Neural progenitor cell (in vitro differentiated cells): Measurements from ENCODE around the gene METRNL. TPM values are rescaled to one million over a fixed set of nuclear protein-coding genes. Genes with fewer than 3 reads are reported as not detected.
A peak's percentile ranks its signal among the peaks of the same experiment; 100 is the strongest.

Experiments used
- DNase-seq: peaks from one replicate; pipeline ENCODE4 v3.0.0-alpha.2; 2016; ENCODE audit warnings: low spot score
- H2AFZ ChIP-seq: fragments of 200-600 bp; sonication (generic); replicated peaks from 2 replicates; pipeline ENCODE4 v1.6.1; 2016; ENCODE audit warnings: antibody characterized with exemption
- H3F3A ChIP-seq: fragments of 200-600 bp; sonication (generic); 2 replicates; pipeline ENCODE4 v1.6.1; 2016; ENCODE audit warnings: antibody characterized with exemption, low read depth
- H3K27ac ChIP-seq: fragments of 200-600 bp; sonication (generic); 2 replicates; pipeline ENCODE4 v1.5.1; 2016; ENCODE audit warnings: mild to moderate bottlenecking
- H3K27me3 ChIP-seq: fragments of 200-600 bp; sonication (generic); 2 replicates; pipeline ENCODE4 v1.6.1; 2016; ENCODE audit warnings: mild to moderate bottlenecking, moderate library complexity
- H3K36me3 ChIP-seq: fragments of 200-600 bp; sonication (generic); 2 replicates; pipeline ENCODE4 v1.5.1; 2016
- H3K4me1 ChIP-seq: fragments of 200-600 bp; sonication (generic); 2 replicates; pipeline ENCODE4 v1.6.1; 2016; ENCODE audit warnings: mixed run types
- H3K4me2 ChIP-seq: fragments of 200-600 bp; sonication (generic); 2 replicates; pipeline ENCODE4 v1.6.1; 2016
- H3K4me3 ChIP-seq: fragments of 200-600 bp; sonication (generic); 2 replicates; pipeline ENCODE4 v1.5.1; 2016
- H3K79me2 ChIP-seq: fragments of 200-600 bp; sonication (generic); 2 replicates; pipeline ENCODE4 v1.6.1; 2016; ENCODE audit warnings: low read depth
- H3K9ac ChIP-seq: fragments of 200-600 bp; sonication (generic); 2 replicates; pipeline ENCODE4 v1.6.1; 2016
- H3K9me3 ChIP-seq: fragments of 200-600 bp; sonication (generic); 2 replicates; pipeline ENCODE4 v1.5.1; 2016; ENCODE audit warnings: low read depth
- H4K20me1 ChIP-seq: fragments of 200-600 bp; sonication (generic); 2 replicates; pipeline ENCODE4 v1.6.1; 2016; ENCODE audit warnings: low read depth
- H3K27ac Mint-ChIP-seq: 3 replicates; pipeline ENCODE4 v1.8.0; 2021; ENCODE audit warnings: mixed read lengths
- H3K27me3 Mint-ChIP-seq: 2 replicates; pipeline ENCODE4 v1.8.0; 2022; ENCODE audit warnings: low read depth, mild to moderate bottlenecking, inconsistent platforms, moderate library complexity, mixed read lengths; ENCODE audit not compliant: insufficient read depth
- H3K36me3 Mint-ChIP-seq: 3 replicates; pipeline ENCODE4 v1.8.0; 2021; ENCODE audit warnings: mixed read lengths
- H3K4me1 Mint-ChIP-seq: 3 replicates; pipeline ENCODE4 v1.8.0; 2021; ENCODE audit warnings: mixed read lengths
- H3K4me3 Mint-ChIP-seq: 3 replicates; pipeline ENCODE4 v1.8.0; 2021; ENCODE audit warnings: mild to moderate bottlenecking, moderate library complexity, mixed read lengths
- H3K9me3 Mint-ChIP-seq: 3 replicates; pipeline ENCODE4 v1.8.0; 2020; ENCODE audit warnings: mixed read lengths
- EZH2 ChIP-seq: fragments of 200-600 bp; sonication (generic); IDR thresholded peaks from 2 replicates; pipeline ENCODE4 v1.6.1; 2017; ENCODE audit warnings: antibody characterized with exemption, mild to moderate bottlenecking, moderate library complexity
- EZH2phosphoT487 ChIP-seq: fragments of 200-600 bp; sonication (generic); IDR thresholded peaks from 2 replicates; pipeline ENCODE4 v1.6.1; 2017; ENCODE audit warnings: antibody characterized with exemption
- total RNA-seq: library from RNA; depleted of rRNA; stranded (reverse); fragments of >200 nt; gene quantifications from 2 replicates; pipeline ENCODE4 v1.2.3, GENCODE V29; 2015; ENCODE audit warnings: low replicate concordance
- TF ChIP-seq, protein P1 (sequence below): fragments of 200-600 bp; sonication (generic); IDR thresholded peaks from 2 replicates; pipeline ENCODE4 v1.5.1; 2017; ENCODE audit warnings: antibody characterized with exemption, mild to moderate bottlenecking

METRNL gene
- total RNA-seq, 1 donor from 2014 or later: 3.6 TPM

DNA sequence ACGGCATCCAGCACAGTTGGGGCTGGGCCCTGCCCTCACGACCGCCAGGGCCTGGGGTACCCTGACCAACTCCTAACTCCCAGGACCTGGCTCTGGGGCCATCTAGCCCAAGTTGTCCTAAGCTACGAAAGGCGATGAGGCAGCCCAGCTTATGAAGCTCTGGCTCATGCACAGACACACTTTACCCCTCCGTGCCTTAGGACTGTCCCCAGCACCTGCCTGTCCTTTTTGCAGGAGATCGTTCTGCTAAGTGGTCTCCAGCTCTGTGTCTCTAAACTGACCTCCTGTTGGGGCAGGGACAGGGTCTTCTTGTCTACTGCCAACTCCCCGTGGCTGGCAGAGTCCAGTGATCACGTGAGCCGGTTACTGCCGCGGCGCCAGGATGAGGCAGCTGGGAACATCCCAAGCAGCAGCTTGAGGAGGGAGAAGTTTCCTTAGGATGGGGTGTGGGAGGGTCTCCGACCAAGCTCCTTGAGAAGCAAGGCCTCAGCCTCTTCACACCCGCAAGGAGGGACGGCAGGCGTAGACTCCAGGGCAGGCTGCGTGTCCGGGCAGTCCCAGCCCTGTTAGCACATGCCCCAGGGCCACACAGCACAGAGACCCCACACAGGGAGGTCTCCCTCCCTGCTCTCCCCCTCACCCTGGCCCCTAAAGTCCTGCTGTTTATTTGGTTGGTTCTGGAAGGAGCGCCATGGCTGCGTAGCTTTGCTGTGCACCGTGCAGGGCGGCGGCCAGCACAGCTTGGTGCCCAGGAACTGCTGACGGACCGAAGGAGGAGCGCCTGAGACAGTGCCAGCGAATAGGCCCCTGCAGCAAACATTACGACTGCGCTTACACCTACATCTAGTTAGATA, 16.4 kb upstream of the METRNL start:
- H3K27me3 Mint-ChIP-seq: peaks cover 11% of the 10 kb centered on the region
- peak overlapping the region; percentile 82 for H3K27ac Mint-ChIP-seq
- Histone ChIP-seq H4K20me1 (no peaks in the 10 kb centered on the region), H3K4me1 (no peaks in the 10 kb centered on the region), H3K27ac (no peak overlapping the region), H3K27me3 (no peaks in the 10 kb centered on the region), H2AFZ (no peak overlapping the region), H3K9me3 (no peaks in the 10 kb centered on the region), H3K9ac (no peak overlapping the region), H3K4me3 (no peak overlapping the region), H3K79me2 (no peaks in the 10 kb centered on the region), H3F3A (peaks cover 5% of the 10 kb centered on the region), H3K4me2 (no peak overlapping the region), H3K36me3 (no peaks in the 10 kb centered on the region)
- no peaks in the 10 kb centered on the region for H3K9me3 Mint-ChIP-seq
- H3K4me1 Mint-ChIP-seq: peaks cover 12% of the 10 kb centered on the region
- peak overlapping the region; percentile 15 for H3K4me3 Mint-ChIP-seq
- no peaks in the 10 kb centered on the region for H3K36me3 Mint-ChIP-seq
- DNase-seq: no peak
- TF ChIP-seq EZH2phosphoT487: no peak

DNA sequence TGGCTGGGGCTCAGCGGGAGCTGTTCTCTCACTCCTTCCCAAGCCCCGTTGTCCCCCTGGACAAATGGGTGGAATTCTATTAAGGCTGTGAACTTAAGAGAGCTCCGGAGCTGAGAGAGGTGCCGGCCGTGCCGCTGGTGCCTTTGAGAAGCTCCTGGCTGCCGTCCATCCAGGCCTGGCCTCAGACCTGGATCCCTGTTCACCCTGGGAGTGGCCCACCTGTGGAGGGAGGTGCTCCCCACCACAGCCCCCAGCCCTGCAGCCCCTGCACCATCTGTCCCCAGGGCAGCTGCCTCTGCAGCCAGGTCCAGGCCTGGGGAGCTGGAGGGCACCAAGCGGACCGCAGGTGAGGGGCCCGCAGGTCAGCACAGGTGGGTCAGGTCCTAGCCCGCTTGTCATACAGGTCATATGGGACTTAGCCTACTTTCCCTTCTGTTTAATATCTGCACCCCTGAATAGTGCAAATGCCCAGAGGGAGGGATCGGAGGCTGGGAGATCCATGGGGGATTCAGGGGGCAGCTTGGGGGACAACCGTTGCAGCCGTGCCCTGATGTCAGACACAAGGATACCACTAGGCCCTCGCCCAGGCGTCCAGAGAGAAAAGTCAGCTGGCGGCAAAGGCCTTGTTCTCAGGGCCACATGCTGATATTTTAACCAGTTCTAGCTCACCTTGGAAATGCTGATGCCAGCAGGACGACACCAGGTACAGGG, 15.2 kb upstream of the METRNL start:
- no peaks in the 10 kb centered on the region for H3K9me3 Mint-ChIP-seq
- Histone ChIP-seq H2AFZ (no peak overlapping the region), H3K4me3 (no peak overlapping the region), H3K9ac (no peak overlapping the region), H4K20me1 (no peaks in the 10 kb centered on the region), H3K9me3 (no peaks in the 10 kb centered on the region), H3K4me2 (no peak overlapping the region), H3K27me3 (no peaks in the 10 kb centered on the region), H3K79me2 (no peaks in the 10 kb centered on the region), H3K27ac (no peak overlapping the region), H3F3A (peaks cover 5% of the 10 kb centered on the region), H3K36me3 (no peaks in the 10 kb centered on the region), H3K4me1 (no peaks in the 10 kb centered on the region)
- no peak for DNase-seq
- no peak overlapping the region for H3K4me3 Mint-ChIP-seq
- peaks cover 10% of the 10 kb centered on the region for H3K4me1 Mint-ChIP-seq
- H3K27ac Mint-ChIP-seq: no peak overlapping the region
- no peak for TF ChIP-seq EZH2
- TF ChIP-seq, protein P1, sequence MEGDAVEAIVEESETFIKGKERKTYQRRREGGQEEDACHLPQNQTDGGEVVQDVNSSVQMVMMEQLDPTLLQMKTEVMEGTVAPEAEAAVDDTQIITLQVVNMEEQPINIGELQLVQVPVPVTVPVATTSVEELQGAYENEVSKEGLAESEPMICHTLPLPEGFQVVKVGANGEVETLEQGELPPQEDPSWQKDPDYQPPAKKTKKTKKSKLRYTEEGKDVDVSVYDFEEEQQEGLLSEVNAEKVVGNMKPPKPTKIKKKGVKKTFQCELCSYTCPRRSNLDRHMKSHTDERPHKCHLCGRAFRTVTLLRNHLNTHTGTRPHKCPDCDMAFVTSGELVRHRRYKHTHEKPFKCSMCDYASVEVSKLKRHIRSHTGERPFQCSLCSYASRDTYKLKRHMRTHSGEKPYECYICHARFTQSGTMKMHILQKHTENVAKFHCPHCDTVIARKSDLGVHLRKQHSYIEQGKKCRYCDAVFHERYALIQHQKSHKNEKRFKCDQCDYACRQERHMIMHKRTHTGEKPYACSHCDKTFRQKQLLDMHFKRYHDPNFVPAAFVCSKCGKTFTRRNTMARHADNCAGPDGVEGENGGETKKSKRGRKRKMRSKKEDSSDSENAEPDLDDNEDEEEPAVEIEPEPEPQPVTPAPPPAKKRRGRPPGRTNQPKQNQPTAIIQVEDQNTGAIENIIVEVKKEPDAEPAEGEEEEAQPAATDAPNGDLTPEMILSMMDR: no peak
- TF ChIP-seq EZH2phosphoT487: no peak
- H3K27me3 Mint-ChIP-seq: peaks cover 11% of the 10 kb centered on the region
- no peaks in the 10 kb centered on the region for H3K36me3 Mint-ChIP-seq

DNA sequence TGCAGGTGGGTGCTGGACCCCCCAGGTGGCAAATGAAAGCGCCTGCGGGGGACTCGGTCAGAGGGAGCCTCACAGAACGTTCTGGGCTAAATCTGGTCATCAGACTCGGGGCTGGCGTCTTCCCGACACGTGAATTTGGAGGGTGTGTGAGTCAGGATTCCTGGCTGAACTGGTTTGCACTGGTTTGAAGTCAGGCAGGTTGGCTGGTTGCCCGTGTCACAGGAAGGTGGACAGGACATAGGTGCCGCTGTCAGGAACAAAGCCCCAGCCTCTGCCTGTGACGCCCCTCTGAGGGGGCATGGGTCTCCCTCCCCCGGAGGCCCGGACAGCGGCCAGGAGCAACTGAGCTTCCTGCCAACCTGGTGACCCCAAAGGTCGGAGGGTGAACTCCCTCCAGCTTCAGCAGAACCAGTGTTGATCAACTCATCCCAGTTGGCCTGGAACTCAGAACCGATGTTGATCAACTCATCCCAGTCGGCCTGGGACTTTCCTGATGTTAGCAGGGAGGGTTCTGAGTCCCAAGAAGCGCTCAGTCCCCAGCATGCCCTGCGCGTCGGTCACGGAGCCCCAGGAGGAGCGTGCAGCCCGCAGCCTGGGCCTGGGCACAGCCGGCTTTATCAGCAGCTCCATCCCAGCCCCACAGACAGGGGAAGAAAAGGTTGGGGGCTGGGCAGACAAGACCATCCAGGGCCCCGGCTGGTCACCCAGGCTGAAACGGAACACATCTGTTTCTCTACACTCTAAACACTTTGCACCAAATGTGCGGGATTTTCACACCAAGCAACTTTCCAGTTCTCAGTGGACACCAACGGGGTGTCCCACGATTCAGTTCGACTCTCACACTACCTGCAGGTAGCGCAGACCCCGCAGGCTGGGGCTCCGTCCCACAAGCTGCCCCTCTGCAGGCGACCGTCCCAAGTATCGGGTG, 14.4 kb upstream of the METRNL start:
- Histone ChIP-seq H3K4me2 (no peak overlapping the region), H3F3A (peaks cover 7% of the 10 kb centered on the region), H3K36me3 (no peaks in the 10 kb centered on the region), H3K27ac (no peak overlapping the region), H4K20me1 (no peaks in the 10 kb centered on the region), H3K9ac (no peak overlapping the region), H3K4me3 (no peak overlapping the region), H3K9me3 (no peaks in the 10 kb centered on the region), H2AFZ (no peak overlapping the region), H3K79me2 (no peaks in the 10 kb centered on the region), H3K4me1 (no peaks in the 10 kb centered on the region), H3K27me3 (no peaks in the 10 kb centered on the region)
- H3K4me1 Mint-ChIP-seq: peaks cover 15% of the 10 kb centered on the region
- no peaks in the 10 kb centered on the region for H3K9me3 Mint-ChIP-seq
- no peaks in the 10 kb centered on the region for H3K36me3 Mint-ChIP-seq
- H3K4me3 Mint-ChIP-seq: no peak overlapping the region
- TF ChIP-seq EZH2phosphoT487: no peak
- DNase-seq: no peak
- peaks cover 11% of the 10 kb centered on the region for H3K27me3 Mint-ChIP-seq
- peak overlapping the region; percentile 37 for H3K27ac Mint-ChIP-seq
